PC-3 (cell line): ENCODE measurements around the gene GTF2H4. TPM values are rescaled to one million over a fixed set of nuclear protein-coding genes. Genes with fewer than 3 reads are reported as not detected.

Experiments
- ATAC-seq: fragments of 200-7000 bp; cut with Tn5 transposase; 2 replicates; pipeline ENCODE4 v1.9.1; 2020; ENCODE audit warnings: mild to moderate bottlenecking, moderate library complexity
- BruUV-seq: library from RNA; stranded (reverse); fragments of 400-500 nt; replicated peaks from 2 replicates; lab custom pipeline; 2021; lab: Mats Ljungman, UMichigan
- CTCF ChIA-PET: fragments of 300-600 bp; sonication (Branson Sonifier 250); formaldehyde crosslinking; loops from one replicate; lab custom pipeline; 2022; ENCODE audit warnings: antibody characterized with exemption; lab: Charles Lee
- POLR2A ChIA-PET: fragments of 300-600 bp; sonication (Branson Sonifier 250); formaldehyde crosslinking; loops from one replicate; lab custom pipeline; 2022; ENCODE audit warnings: antibody characterized with exemption; ENCODE audit not compliant: unreplicated experiment; lab: Charles Lee
- DNase-seq: peaks from one replicate; pipeline ENCODE4 v3.0.0-alpha.2; 2015
- H2AFZ ChIP-seq: fragments of 300-600 bp; sonication (generic); 2 replicates; pipeline ENCODE4 v1.6.0; 2016; ENCODE audit warnings: antibody characterized with exemption, low read length
- H3F3A ChIP-seq: fragments of 300-600 bp; sonication (generic); one replicate; pipeline ENCODE4 v1.6.0; 2017; ENCODE audit warnings: antibody characterized with exemption, low read length, control low read depth, mild to moderate bottlenecking; ENCODE audit not compliant: unreplicated experiment
- H3K27ac ChIP-seq: fragments of 300-600 bp; sonication (generic); 2 replicates; pipeline ENCODE4 v1.5.1; 2016; ENCODE audit warnings: mild to moderate bottlenecking, low read length
- H3K27me3 ChIP-seq: fragments of 300-600 bp; sonication (generic); 2 replicates; pipeline ENCODE4 v1.6.1; 2016; ENCODE audit warnings: low read length, mixed read lengths
- H3K36me3 ChIP-seq: fragments of 300-600 bp; sonication (generic); 2 replicates; pipeline ENCODE4 v1.6.1; 2016; ENCODE audit warnings: low read depth, mixed run types, low read length, mixed read lengths
- H3K4me1 ChIP-seq: fragments of 300-600 bp; sonication (generic); 2 replicates; pipeline ENCODE4 v1.5.1; 2016; ENCODE audit warnings: low read length; ENCODE audit not compliant: insufficient read depth
- H3K4me2 ChIP-seq: fragments of 300-600 bp; sonication (generic); 2 replicates; pipeline ENCODE4 v1.6.0; 2016; ENCODE audit warnings: low read length
- H3K4me3 ChIP-seq: fragments of 300-600 bp; sonication (generic); 2 replicates; pipeline ENCODE4 v1.5.1; 2016; ENCODE audit warnings: mild to moderate bottlenecking, low read length, mixed read lengths
- H3K79me2 ChIP-seq: fragments of 300-600 bp; sonication (generic); 2 replicates; pipeline ENCODE4 v1.6.1; 2017; ENCODE audit warnings: low read length, mixed read lengths
- H3K9ac ChIP-seq: fragments of 300-600 bp; sonication (generic); 2 replicates; pipeline ENCODE4 v1.6.0; 2016; ENCODE audit warnings: mild to moderate bottlenecking, low read length
- H3K9me2 ChIP-seq: fragments of 300-600 bp; sonication (generic); replicated peaks from 2 replicates; pipeline ENCODE4 v1.6.1; 2016; ENCODE audit warnings: mixed run types, low read length, mixed read lengths
- H3K9me3 ChIP-seq: fragments of 300-600 bp; sonication (generic); 2 replicates; pipeline ENCODE4 v1.6.1; 2016; ENCODE audit warnings: low read length, mixed read lengths
- H4K20me1 ChIP-seq: fragments of 300-600 bp; sonication (generic); 2 replicates; pipeline ENCODE4 v1.6.1; 2016; ENCODE audit warnings: low read length, mixed read lengths
- CTCF ChIP-seq: fragments of 300-600 bp; sonication (generic); conservative IDR thresholded peaks from 2 replicates; pipeline ENCODE4 v1.5.1; 2017; ENCODE audit warnings: antibody characterized with exemption, low read depth, mild to moderate bottlenecking, low read length
- EZH2 ChIP-seq: fragments of 300-600 bp; sonication (generic); IDR thresholded peaks from one replicate; pipeline ENCODE4 v1.6.1; 2017; ENCODE audit warnings: antibody characterized with exemption, mild to moderate bottlenecking, low read length; ENCODE audit not compliant: unreplicated experiment
- EZH2phosphoT487 ChIP-seq: fragments of 300-600 bp; sonication (generic); IDR thresholded peaks from 2 replicates; pipeline ENCODE4 v1.6.1; 2018; ENCODE audit warnings: mild to moderate bottlenecking, antibody characterized with exemption, low read length, borderline replicate concordance
- intact Hi-C: fragments of 100-400 bp; cut with micrococcal nuclease; formaldehyde crosslinking; loops from 2 replicates; pipeline ENCODE4 v1.9.0; 2023
- total RNA-seq: library from RNA; depleted of rRNA; stranded (reverse); fragments of >200 nt; gene quantifications from 2 replicates; pipeline ENCODE4 v1.2.3, GENCODE V29; 2014

GTF2H4 gene
- total RNA-seq, 1 experiment from 2014 or later: 28.7 TPM

GRCh38 chr6:30897882-30898281, 10.1 kb upstream of the GTF2H4 start:
- no peaks in the 10 kb centered on the region for H3F3A ChIP-seq
- ATAC-seq: no peak
- no peak overlapping the region for H2AFZ ChIP-seq
- DNase-seq: no peak
- no peaks in the 10 kb centered on the region for H3K9me3 ChIP-seq
- H3K4me3 ChIP-seq: no peak overlapping the region
- no peaks in the 10 kb centered on the region for H3K9me2 ChIP-seq
- H4K20me1 ChIP-seq: no peaks in the 10 kb centered on the region
- peaks cover 43% of the 10 kb centered on the region for H3K36me3 ChIP-seq
- no peak overlapping the region for H3K9ac ChIP-seq
- H3K79me2 ChIP-seq: no peaks in the 10 kb centered on the region
- ChIA-PET CTCF (no interaction called here), POLR2A (no interaction called here)
- no peaks in the 10 kb centered on the region for H3K4me1 ChIP-seq
- H3K27me3 ChIP-seq: no peaks in the 10 kb centered on the region
- no TSS peak for BruUV-seq
- intact Hi-C loops: no loop called here
- no peak overlapping the region for H3K4me2 ChIP-seq
- H3K27ac ChIP-seq: no peak overlapping the region
- no peak for TF ChIP-seq EZH2phosphoT487
- no peak for TF ChIP-seq EZH2
- TF ChIP-seq CTCF: 0 out of 2 replicates have a peak, but pooled peaks have one; percentile 10

GRCh38 chr6:30898750-30899360, 9.2 kb upstream of the GTF2H4 start:
- peaks cover 40% of the 10 kb centered on the region for H3K36me3 ChIP-seq
- CTCF ChIA-PET: no interaction called here
- no peak overlapping the region for H2AFZ ChIP-seq
- H3K27me3 ChIP-seq: no peaks in the 10 kb centered on the region
- POLR2A ChIA-PET: no interaction called here
- ATAC-seq: no peak
- H3K79me2 ChIP-seq: no peaks in the 10 kb centered on the region
- intact Hi-C loops: no loop called here
- H4K20me1 ChIP-seq: no peaks in the 10 kb centered on the region
- TF ChIP-seq EZH2phosphoT487: no peak
- TF ChIP-seq CTCF: no peak
- no peak for TF ChIP-seq EZH2
- no peaks in the 10 kb centered on the region for H3F3A ChIP-seq
- no peak for DNase-seq
- no peak overlapping the region for H3K9ac ChIP-seq
- no peak overlapping the region for H3K27ac ChIP-seq
- no peak overlapping the region for H3K4me3 ChIP-seq
- no TSS peak for BruUV-seq
- H3K9me3 ChIP-seq: no peaks in the 10 kb centered on the region
- H3K4me2 ChIP-seq: no peak overlapping the region
- no peaks in the 10 kb centered on the region for H3K4me1 ChIP-seq
- H3K9me2 ChIP-seq: no peaks in the 10 kb centered on the region

- ATAC-seq (no peak), DNase-seq (no peak)
- Histone ChIP-seq H3K9me2 (no peaks in the 10 kb centered on the region), H3K27ac (no peak overlapping the region), H3K9ac (no peak overlapping the region), H3K79me2 (no peaks in the 10 kb centered on the region), H3K27me3 (no peaks in the 10 kb centered on the region), H3K36me3 (peaks cover 26% of the 10 kb centered on the region), H3F3A (no peaks in the 10 kb centered on the region), H3K4me1 (no peaks in the 10 kb centered on the region), H3K9me3 (no peaks in the 10 kb centered on the region), H3K4me2 (no peak overlapping the region), H4K20me1 (no peaks in the 10 kb centered on the region), H3K4me3 (no peak overlapping the region), H2AFZ (no peak overlapping the region)
- TF ChIP-seq EZH2phosphoT487 (no peak), EZH2 (no peak), CTCF (no peak)
- POLR2A ChIA-PET: interaction anchor here (0.5 kb wide), 1 partner anchor 169 kb away, joined by 3 read pairs; no protein-coding TSS in a partner anchor
- BruUV-seq: no TSS peak
- CTCF ChIA-PET: no interaction called here
- intact Hi-C loops: no loop called here
Measured at GRCh38 chr6:30900863-30901417, 7.1 kb upstream of the GTF2H4 start.
